ENCODE measurements around the gene WWC2.

DNA sequence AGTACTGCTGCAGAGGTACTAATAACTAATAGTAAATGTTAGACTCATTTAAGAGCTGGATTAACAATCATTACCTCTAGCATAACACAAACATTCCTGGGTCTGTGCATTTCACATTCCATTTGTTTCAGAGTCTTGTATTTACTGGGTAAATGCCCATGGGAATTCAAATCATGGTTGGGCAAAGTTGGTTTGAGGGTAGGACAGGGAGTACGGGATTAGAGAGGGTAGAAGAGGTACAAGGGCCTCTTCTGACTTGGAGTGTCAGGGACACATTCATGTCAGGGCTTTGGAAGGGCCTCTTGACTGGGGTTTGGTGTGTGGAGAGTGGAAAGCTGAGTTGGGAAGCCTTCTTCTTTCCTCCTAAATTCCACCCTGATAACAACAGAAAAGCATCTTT is 65.9 kb downstream of the WWC2 start:
- TF ChIP-seq POLR2AphosphoS5 (IDR thresholded peaks at IDR 0.05; ENCODE audit: borderline replicate concordance, low read depth, low read length) (no peak), EZH2 (IDR thresholded peaks at IDR 0.05) (no peak), FOXP2 (optimal IDR thresholded peaks at IDR 0.05; ENCODE audit: control extremely low read depth, extremely low read length, insufficient read depth) (no peak)
